ENCODE results near the gene MUC21.
A peak's percentile ranks its signal among the peaks of the same experiment; 100 is the strongest.
"Not testable (repeated sequence)": the region's sequence is repeated elsewhere in the genome, so short reads cannot be mapped to it uniquely, and the experiment has no call there.

Gene MUC21

GRCh38 chr6:31008165-31008564 lies 24.6 kb downstream of the MUC21 start:
- DNase-seq (ENCODE audit: low read depth): no peak

DNA sequence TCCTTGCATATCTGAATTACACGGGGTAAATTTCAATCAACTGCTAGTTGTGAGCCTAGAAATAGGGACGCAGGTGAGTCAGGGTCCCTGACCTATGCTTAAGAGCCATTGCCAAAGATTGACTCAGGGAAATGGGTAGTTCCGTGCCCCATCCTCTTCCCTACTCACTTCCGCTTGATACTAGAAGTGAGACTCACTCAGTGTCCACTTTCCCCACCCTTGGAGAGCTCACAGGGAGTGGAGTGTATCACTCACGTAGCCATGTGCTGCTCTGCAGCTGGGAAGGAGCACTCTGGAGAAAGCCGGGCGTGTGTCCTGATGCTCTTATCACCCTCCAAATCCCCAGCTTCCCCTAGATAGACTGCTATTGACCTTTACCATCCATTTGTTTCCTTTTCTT lies 26.2 kb downstream of the MUC21 start:
- no peak for DNase-seq (ENCODE audit: low read depth)

DNA sequence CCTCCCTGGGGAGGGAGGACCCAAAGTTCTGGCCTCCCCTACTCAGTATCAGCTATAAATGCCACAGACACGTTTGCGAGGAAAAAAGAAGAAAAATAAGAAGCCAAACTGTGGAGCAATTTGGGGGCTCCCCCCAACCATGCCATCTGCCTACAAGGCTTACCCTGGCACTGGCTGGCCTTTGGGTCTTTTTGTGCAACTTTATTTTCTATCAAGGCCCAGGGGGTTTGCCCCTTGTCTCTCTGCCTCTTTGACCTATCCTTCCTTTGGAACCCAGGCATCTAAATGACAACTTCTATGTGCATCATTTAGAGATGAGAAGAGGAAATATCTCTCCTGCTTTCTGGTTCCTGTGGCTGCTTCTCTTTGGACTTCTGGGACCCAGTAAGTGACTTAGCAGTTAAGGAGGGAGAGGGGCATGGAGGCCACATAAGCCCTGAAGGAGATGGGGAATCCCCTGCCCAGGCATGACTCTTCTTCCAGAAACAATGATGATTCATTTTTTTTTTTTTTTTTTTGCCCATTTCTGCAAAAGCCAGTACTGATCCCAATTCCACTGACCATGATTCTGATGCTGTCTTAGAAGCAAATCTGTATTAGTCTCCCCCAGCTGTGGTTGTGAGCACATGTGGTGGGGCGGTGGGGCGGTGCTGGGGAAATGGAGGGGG lies 27.0 kb downstream of the MUC21 start, which contains the start of gene MUC22:
Gene MUC22 (plus strand): TSS at position 82 of the 668 bp plus-strand sequence. CDS start 233 bp downstream, at position 315.
- peak; percentile 20 for DNase-seq (ENCODE audit: low read depth)

GRCh38 chr6:31011153-31011552 lies 27.6 kb downstream of the MUC21 start:
- DNase-seq (ENCODE audit: low read depth): no peak

GRCh38 chr6:31016659-31017299 lies 33.3 kb downstream of the MUC21 start:
- DNase-seq (ENCODE audit: low read depth): no peak

GRCh38 chr6:31017436-31017835 lies 33.9 kb downstream of the MUC21 start:
- DNase-seq (ENCODE audit: low read depth): not testable (repeated sequence)

DNA sequence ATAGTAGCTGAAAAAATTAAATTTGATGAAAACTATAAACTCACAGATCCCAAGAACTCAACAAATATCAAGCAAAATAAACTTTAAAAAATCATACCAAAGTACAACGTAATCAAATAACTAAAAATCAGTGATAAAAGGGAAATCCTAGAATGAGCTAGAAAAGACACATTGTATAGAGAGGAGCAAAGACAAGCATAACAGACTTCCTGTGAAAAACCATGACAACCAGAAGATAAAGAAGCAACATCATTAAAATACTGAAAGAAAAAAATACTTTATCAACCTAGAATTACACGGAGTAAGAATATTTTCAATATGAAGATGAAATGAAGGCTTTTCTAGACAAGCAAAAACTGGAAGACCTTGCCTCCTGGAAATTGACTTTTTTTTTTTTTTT lies 36.5 kb downstream of the MUC21 start:
- DNase-seq (ENCODE audit: low read depth): no peak

DNA sequence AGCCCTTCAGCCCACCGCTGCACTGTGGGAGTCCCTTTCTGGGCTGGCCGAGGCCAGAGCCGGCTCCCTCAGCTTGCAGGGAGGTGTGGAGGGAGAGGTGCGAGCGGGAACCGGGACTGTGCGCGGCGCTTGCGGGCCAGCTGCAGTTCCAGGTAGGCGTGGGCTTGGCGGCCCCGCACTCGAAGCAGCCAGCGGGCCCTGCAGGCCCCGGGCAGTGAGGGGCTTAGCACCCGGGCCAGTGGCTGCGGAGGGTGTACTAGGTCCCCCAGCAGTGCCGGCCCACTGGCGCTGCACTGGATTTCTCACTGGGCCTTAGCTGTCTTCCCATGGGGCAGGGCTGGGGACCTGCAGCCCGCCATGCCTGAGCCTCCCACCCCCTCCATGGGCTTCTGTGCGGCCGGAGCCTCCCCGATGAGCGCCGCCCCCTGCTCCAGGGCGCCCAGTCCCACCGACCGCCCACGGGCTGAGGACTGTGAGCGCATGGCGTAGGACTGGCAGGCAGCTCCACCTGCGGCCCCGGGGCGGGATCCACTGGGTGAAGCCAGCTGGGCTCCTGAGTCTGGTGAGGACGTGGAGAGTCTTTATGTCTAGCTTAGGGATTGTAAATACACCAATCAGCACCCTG lies 37.2 kb downstream of the MUC21 start:
- DNase-seq (ENCODE audit: low read depth): not testable (repeated sequence)

GRCh38 chr6:31021705-31022531 lies 38.4 kb downstream of the MUC21 start:
- not testable (repeated sequence) for DNase-seq (ENCODE audit: low read depth)

DNA sequence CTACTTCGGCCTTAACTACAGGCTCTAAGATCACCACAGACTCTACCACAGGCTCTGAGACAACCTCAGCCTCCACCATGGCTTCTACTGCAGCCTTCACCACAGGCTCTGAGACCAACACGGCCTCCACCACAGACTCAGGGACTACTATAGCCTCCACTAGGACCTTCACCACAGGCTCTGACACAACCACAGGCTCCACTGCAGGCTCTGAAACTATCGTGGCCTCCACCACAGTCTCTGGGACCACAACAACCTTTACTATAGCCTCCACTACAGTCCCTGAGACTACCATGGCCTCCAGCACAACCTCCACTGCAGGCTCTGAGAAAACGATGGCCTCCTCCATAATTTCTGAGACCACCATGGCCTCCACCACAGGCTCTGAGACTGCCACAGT lies 42.1 kb downstream of the MUC21 start:
- no peak for DNase-seq (ENCODE audit: low read depth)

- no peak for DNase-seq (ENCODE audit: low read depth)
These were observed 47.6 kb downstream of the MUC21 start for GRCh38 chr6:31031095-31031494.

- DNase-seq (ENCODE audit: low read depth): no peak
These were observed 49.6 kb downstream of the MUC21 start for GRCh38 chr6:31033075-31033474.

DNA sequence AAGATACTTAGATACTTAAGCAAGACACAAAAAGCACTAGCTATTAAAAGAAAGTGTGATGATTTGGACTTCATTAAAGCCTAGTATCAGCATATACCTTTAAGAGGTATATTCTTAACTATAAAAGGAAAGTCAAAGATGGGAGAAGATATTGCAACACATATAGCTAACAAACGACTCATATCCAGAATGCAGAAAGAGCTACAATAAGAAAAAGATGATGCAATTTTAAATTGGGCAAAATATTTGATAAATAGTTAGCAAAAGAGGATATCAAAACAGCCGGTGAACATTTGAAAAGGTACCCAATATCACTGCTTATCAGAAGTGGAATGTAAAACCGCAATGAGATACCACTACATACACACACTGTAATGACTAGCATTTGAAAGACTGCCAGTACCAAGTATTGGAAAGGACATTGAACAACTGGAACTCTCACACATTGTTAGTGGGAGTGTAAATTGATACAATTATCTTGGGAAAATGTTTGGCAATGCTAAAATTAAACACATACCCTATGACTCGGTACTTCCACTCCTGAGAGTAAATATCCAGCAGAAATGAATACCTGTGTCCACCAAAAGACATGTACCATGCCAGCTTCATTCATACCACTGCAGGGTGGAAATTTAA lies 52.5 kb downstream of the MUC21 start:
- DNase-seq (ENCODE audit: low read depth): no peak

- DNase-seq (ENCODE audit: low read depth): no peak
These were observed 53.7 kb downstream of the MUC21 start for GRCh38 chr6:31037169-31037568.

- DNase-seq (ENCODE audit: low read depth): peak; percentile 45
These were observed 54.2 kb downstream of the MUC21 start for GRCh38 chr6:31037682-31038081.

GRCh38 chr6:31038559-31038958 lies 55.0 kb downstream of the MUC21 start:
- no peak for DNase-seq (ENCODE audit: low read depth)
